Activated effector memory CD4-positive, alpha-beta T cell treated with anti-CD3 and anti-CD28 coated beads, Interleukin-2, amount 50 U/mL, for 16 hours (primary cell): ENCODE measurements around the gene EIF3L.

Experiments used
- DNase-seq: peaks from one replicate; pipeline ENCODE4 v3.0.0-alpha.2; 2020

Gene EIF3L

GRCh38 chr22:37906364-37907008, 57.3 kb downstream of the EIF3L start:
- peak; percentile 79 for DNase-seq

- DNase-seq, result no peak
These were observed 58.1 kb downstream of the EIF3L start for GRCh38 chr22:37907036-37907954.

- no peak for DNase-seq
These were observed 60.5 kb downstream of the EIF3L start for GRCh38 chr22:37909766-37910165.

- no peak for DNase-seq
These were observed 61.9 kb downstream of the EIF3L start for GRCh38 chr22:37910890-37911672.

- no peak for DNase-seq
These were observed 62.5 kb downstream of the EIF3L start for GRCh38 chr22:37911697-37912096.

- no peak for DNase-seq
These were observed 63.0 kb downstream of the EIF3L start for GRCh38 chr22:37912171-37912570.

GRCh38 chr22:37913233-37913721, 64.1 kb downstream of the EIF3L start:
- no peak for DNase-seq

GRCh38 chr22:37916311-37916710, 67.1 kb downstream of the EIF3L start:
- DNase-seq, result no peak

- DNase-seq, result no peak
These were observed 68.8 kb downstream of the EIF3L start for GRCh38 chr22:37917874-37918548.

GRCh38 chr22:37918580-37919270, 69.5 kb downstream of the EIF3L start:
- DNase-seq, result no peak

GRCh38 chr22:37920126-37920525, 70.9 kb downstream of the EIF3L start:
- DNase-seq, result no peak

GRCh38 chr22:37922191-37922590, 73.0 kb downstream of the EIF3L start:
- DNase-seq, result no peak

GRCh38 chr22:37923927-37924326, 74.7 kb downstream of the EIF3L start:
- DNase-seq, result no peak

GRCh38 chr22:37924386-37925065, 75.3 kb downstream of the EIF3L start:
- DNase-seq, result no peak

GRCh38 chr22:37925330-37925729, 76.1 kb downstream of the EIF3L start:
- no peak for DNase-seq

- DNase-seq, result no peak
These were observed 76.5 kb downstream of the EIF3L start for GRCh38 chr22:37925767-37926166.

- DNase-seq, result no peak
These were observed 77.1 kb downstream of the EIF3L start for GRCh38 chr22:37926358-37926757.

GRCh38 chr22:37926771-37927636, 77.8 kb downstream of the EIF3L start:
- DNase-seq, result no peak

- DNase-seq, result no peak
These were observed 78.4 kb downstream of the EIF3L start for GRCh38 chr22:37927637-37927936.

- DNase-seq, result no peak
These were observed 80.2 kb downstream of the EIF3L start for GRCh38 chr22:37929390-37929789.
